Activated CD4-positive, alpha-beta T cell treated with anti-CD3 and anti-CD28 coated beads, Interleukin-2, amount 10 ng/mL, durations not matched to agents 24 days and 14 days (primary cell): Measurements from ENCODE around the gene GCK. TPM values are rescaled to one million over a fixed set of nuclear protein-coding genes. Genes with fewer than 3 reads are reported as not detected.

Source experiments
- DNase-seq: peaks from one replicate; pipeline ENCODE4 v3.0.0; 2022
- H3K27ac Mint-ChIP-seq: one replicate; pipeline ENCODE4 v1.8.0; 2022; ENCODE audit warnings: mild to moderate bottlenecking, mixed read lengths
- H3K27me3 Mint-ChIP-seq: one replicate; pipeline ENCODE4 v1.8.0; 2022; ENCODE audit warnings: mixed read lengths
- H3K36me3 Mint-ChIP-seq: one replicate; pipeline ENCODE4 v1.8.0; 2022; ENCODE audit warnings: low read depth, mild to moderate bottlenecking, mixed read lengths
- H3K4me1 Mint-ChIP-seq: one replicate; pipeline ENCODE4 v1.8.0; 2021; ENCODE audit warnings: mixed read lengths
- H3K4me3 Mint-ChIP-seq: one replicate; pipeline ENCODE4 v1.8.0; 2022; ENCODE audit warnings: mild to moderate bottlenecking, moderate library complexity, mixed read lengths
- H3K9me3 Mint-ChIP-seq: one replicate; pipeline ENCODE4 v1.8.0; 2021; ENCODE audit warnings: mixed read lengths
- intact Hi-C: fragments of 100-400 bp; cut with micrococcal nuclease; formaldehyde crosslinking; loops from one replicate; pipeline ENCODE4 v1.15.1; 2023
- total RNA-seq: library from RNA; stranded (reverse); gene quantifications from 2 replicates; pipeline ENCODE4 v1.2.3, GENCODE V29; 2022

Gene GCK
- total RNA-seq: 1.7 and 2.0 TPM in 2 replicates

DNA sequence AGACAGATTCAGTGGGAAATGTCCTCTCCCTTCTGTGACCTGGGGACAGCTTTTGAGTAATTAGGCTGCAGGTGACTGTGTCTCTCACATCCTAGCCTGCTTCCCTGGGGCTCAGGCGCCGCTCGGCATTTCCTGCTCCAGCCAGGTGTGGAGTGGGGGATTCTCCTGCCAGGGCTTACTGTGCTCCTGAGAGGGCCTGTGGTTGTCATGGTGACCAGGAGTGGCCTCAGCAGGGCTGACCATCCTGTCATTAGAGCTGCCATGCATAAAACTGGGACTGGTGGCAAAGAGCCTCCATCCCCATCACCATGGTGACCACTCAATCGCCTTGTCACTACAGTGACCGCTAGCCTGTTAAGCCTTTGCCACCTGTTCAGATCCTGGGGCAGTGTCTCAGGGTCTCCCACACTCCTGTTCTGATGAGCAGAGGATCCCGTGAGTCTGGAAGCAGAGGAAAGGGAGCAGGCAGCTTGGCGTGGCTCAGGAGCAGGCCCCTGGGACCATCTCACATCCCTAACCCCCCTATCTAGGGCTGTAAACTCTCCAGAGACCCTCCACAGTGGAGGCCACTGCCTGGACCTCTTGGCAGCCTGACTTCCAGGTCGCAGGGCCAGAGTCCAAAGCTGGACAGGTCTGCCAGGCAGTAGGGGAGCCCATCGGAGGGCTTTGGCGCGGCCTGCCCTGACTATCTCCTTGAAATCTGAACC, at the start of gene GCK:
Gene GCK, minus strand, starts transcription at position 154 of the 707 bp plus-strand sequence. CDS start 486 bp downstream, outside the sequence.
- intact Hi-C loops: no loop called here
- H3K4me3 Mint-ChIP-seq: no peak within 1 kb of the TSS
- H3K4me1 Mint-ChIP-seq: peaks cover 6% of the 10 kb centered on the region
- H3K36me3 Mint-ChIP-seq: no peaks in the 10 kb centered on the region
- peaks cover 2% of the 10 kb centered on the region for H3K27me3 Mint-ChIP-seq
- no peaks in the 10 kb centered on the region for H3K9me3 Mint-ChIP-seq
- no peak for DNase-seq
- H3K27ac Mint-ChIP-seq: no peak within 1 kb of the TSS

DNA sequence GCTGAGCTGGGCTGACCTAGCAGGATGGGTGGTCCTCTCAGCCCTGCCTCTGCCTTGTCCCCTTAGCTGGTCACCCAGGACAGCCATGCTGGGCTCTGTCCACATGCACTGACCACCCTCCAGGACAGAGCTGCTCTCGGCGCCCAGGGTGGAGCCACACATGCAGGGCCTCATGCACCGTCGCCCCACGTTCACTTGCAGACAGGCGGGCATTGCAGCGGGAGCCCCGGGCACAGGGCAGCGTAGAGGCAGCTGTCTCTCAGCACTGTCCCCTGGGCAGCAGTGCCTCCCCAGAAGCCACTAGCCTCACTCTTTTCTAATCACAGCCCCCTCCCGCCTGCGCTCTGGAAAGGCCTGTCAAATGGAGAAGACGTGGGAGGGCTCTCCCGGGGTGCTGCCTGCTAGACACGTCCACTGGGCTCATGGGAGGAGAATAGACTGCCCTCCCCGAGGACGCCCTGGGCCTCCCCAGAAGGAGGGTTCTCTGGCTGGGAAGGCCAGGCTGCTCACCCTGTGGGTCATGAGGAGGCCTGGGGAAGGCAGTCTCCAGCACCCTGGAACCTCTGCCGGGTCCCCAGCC, 49.0 kb upstream of the GCK start:
- H3K27me3 Mint-ChIP-seq: no peaks in the 10 kb centered on the region
- no peak overlapping the region for H3K27ac Mint-ChIP-seq
- H3K9me3 Mint-ChIP-seq: no peaks in the 10 kb centered on the region
- H3K4me1 Mint-ChIP-seq: peaks cover 4% of the 10 kb centered on the region
- no peaks in the 10 kb centered on the region for H3K36me3 Mint-ChIP-seq
- intact Hi-C loops: no loop called here
- H3K4me3 Mint-ChIP-seq: no peak overlapping the region
- no peak for DNase-seq

DNA sequence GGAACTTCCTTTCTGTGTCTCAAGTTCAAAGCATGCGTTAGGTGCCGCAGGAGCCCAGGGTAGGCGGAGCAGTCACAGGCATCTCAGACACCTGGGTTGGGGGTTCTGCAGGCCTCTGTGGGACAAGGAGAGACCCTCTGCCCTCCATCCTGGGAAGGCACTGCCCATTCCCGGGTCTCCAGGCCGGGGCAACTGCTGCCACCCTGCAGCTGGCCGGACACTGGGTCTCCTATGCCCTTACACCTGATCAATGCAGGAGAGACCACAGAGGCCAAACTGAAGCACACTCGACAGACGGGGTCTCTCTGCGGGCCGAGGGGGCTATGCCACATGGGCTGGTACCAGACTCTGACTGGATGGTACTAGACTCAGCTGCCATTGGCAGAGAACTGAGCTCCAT, 48.5 kb upstream of the GCK start:
- H3K4me3 Mint-ChIP-seq: no peak overlapping the region
- H3K27me3 Mint-ChIP-seq: no peaks in the 10 kb centered on the region
- H3K4me1 Mint-ChIP-seq: peaks cover 4% of the 10 kb centered on the region
- DNase-seq: no peak
- intact Hi-C loops: no loop called here
- no peaks in the 10 kb centered on the region for H3K9me3 Mint-ChIP-seq
- no peak overlapping the region for H3K27ac Mint-ChIP-seq
- H3K36me3 Mint-ChIP-seq: no peaks in the 10 kb centered on the region

DNA sequence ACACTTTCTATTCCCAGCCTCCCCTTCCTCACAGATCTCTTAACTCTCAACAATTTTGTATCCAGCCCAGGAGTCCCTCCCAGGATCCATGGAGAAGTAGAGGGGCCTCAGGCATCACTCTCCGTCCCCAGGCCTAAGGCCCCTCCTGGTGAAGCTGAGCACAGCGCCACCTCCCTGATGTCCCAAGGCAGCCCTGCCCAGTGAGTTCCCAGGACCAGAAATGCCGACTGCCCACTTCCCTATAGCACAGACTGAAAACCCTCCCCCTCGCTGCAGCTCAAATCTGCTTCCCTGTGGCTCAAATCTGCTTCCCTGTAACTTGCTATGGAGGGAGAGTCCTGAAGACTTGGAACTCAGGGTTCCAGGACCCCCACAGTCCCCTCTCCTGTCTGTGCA, 47.1 kb upstream of the GCK start:
- intact Hi-C loops: no loop called here
- Mint-ChIP-seq H3K36me3 (no peaks in the 10 kb centered on the region), H3K27ac (no peak overlapping the region), H3K27me3 (no peaks in the 10 kb centered on the region), H3K4me3 (no peak overlapping the region), H3K9me3 (no peaks in the 10 kb centered on the region), H3K4me1 (peaks cover 4% of the 10 kb centered on the region)
- DNase-seq: no peak

DNA sequence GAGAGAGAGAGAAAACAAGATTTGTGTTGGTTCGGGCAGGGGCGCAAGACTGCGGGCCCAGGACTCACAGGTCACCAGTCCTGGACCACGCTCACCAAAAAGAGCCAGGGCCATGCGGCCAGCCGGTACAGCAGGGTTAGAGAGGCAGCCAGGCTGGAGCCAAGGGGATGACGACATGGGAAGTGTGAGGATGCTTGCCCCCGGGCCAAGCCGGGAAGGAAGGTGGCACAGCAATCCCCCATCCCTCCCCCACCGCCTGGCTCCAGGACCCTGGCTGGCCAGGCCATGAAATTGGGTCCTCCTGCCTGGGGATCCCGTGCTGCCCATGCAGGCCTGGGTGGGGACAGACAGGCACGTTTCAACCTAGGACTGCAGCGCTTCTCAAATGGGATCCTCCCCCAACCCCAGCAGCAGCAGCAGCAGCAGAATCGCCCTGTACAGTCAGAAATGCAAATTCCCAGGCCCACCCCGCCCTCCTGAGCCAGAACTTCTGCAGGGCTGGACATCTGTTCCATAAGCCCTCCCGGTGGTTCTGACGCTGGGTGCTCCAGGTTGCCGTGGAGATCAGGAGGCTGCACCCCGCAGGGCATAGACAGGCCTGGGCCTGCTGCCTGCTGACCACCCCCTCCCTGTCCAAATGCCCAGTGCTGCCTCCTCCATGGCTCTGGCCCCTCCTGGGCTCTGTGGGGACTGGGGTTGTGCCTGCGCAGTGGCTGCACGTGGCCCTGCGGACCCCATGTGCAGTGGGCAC, 46.5 kb upstream of the GCK start:
- Mint-ChIP-seq H3K27ac (no peak overlapping the region), H3K9me3 (no peaks in the 10 kb centered on the region), H3K4me3 (no peak overlapping the region), H3K27me3 (no peaks in the 10 kb centered on the region), H3K4me1 (peaks cover under 1% of the 10 kb centered on the region), H3K36me3 (no peaks in the 10 kb centered on the region)
- DNase-seq: no peak
- intact Hi-C loops: no loop called here

DNA sequence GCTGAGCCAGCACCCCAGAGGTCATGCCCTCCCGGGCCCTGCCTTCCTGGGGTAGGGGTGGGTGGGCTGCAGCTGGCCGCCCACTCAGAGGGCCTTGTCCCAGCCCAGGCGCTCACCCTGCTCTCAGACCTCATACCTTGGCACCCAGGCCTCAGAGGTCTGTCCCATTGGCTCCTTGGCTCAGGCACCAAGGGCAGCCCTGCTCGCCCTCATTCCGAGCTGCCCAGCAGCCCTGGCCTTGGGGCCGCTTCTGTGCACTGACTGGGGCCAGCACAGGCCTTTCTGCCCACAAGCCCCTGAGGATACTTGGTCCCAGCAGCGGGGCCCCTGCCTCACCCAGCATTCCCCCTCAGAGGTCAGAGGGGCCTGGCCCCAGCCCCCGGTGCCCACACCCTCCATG, 45.8 kb upstream of the GCK start:
- intact Hi-C loops: no loop called here
- H3K4me1 Mint-ChIP-seq: no peaks in the 10 kb centered on the region
- no peaks in the 10 kb centered on the region for H3K9me3 Mint-ChIP-seq
- H3K27ac Mint-ChIP-seq: no peak overlapping the region
- H3K27me3 Mint-ChIP-seq: no peaks in the 10 kb centered on the region
- no peak overlapping the region for H3K4me3 Mint-ChIP-seq
- H3K36me3 Mint-ChIP-seq: no peaks in the 10 kb centered on the region
- DNase-seq: no peak

DNA sequence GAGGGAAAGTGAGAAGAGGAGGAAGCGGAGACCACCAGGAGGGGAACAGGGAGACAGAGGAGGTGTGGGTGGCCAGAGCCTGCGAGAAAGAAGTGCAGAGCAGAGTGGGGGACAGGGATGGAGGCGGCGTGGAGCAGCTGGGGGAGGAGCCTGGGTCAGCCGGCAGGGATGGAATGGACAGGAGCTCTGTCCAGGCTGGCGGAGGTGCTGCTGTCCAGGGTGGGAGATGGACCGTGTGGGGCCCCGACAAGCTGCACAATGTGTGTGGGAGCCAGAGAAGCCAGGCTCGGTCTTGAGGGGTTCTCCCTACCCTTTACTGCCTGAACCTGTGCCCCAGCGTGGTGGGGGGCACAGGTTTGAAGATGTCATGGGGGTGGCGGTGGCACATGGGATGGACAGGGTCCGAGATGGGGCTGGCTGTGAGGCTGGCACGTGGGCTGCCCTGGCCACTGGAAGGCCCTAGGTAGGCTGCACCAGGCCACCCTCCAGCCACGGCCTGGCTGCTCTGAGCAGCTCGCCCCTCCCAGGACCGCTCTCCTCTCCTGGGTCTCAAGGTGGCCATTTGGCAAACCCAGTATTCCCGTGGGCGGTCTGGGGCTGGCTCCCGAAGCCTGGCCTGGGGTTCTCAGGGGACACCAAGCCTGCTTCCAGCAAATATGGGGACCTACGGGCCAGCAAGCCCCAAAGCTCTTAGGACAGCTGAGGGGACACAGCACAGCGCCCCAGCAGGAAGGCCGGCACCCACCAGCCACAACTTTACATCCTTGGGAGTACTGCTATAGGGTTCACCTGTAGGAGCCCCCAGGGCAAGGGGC, 43.9 kb upstream of the GCK start:
- H3K36me3 Mint-ChIP-seq: no peaks in the 10 kb centered on the region
- no peaks in the 10 kb centered on the region for H3K27me3 Mint-ChIP-seq
- H3K27ac Mint-ChIP-seq: no peak overlapping the region
- no peaks in the 10 kb centered on the region for H3K9me3 Mint-ChIP-seq
- no peaks in the 10 kb centered on the region for H3K4me1 Mint-ChIP-seq
- intact Hi-C loops: no loop called here
- no peak overlapping the region for H3K4me3 Mint-ChIP-seq
- DNase-seq: no peak

DNA sequence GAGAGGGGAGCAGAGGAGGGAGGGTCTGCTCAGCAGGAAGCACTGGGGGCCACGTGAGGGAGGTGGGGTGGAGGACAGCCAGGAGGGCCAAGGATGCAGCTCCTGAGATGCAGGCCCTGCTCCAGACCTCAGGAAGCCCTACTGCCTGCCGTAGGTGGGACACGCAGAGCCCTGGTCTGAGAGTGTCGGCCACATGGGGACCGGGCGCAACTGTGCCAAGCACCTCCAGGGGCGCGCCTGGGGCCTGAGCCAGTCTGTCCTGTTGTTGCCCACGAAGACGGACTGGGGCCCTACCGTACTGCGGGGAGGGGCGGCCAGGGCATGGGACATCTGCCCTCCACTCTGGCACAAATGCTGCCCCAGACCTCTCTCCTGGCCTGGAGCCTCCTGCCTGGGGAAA, 43.2 kb upstream of the GCK start:
- Mint-ChIP-seq H3K4me1 (no peaks in the 10 kb centered on the region), H3K27me3 (no peaks in the 10 kb centered on the region), H3K9me3 (no peaks in the 10 kb centered on the region), H3K27ac (no peak overlapping the region), H3K4me3 (no peak overlapping the region), H3K36me3 (no peaks in the 10 kb centered on the region)
- no peak for DNase-seq
- intact Hi-C loops: no loop called here

DNA sequence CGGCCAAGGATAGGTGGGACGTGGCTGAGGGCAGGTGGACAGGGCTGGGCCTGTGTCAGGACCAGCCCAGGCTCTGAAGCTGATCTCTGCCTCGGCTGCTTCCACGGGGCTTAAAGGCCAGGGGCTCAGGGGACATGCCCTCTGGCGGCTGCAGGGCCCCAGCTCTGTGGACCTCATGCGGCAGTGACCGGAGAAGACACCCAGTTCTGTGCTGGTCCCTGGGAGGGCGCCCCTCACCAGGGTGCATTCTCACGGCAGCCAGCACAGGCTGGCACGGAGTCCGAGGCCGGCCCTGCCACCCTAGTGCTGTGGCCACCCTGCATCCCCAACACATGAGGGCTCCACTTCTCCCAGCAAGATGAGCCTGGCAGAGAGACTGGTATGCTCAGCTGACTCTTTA, 41.8 kb upstream of the GCK start:
- Mint-ChIP-seq H3K27ac (no peak overlapping the region), H3K27me3 (no peaks in the 10 kb centered on the region)
- intact Hi-C loops: no loop called here

DNA sequence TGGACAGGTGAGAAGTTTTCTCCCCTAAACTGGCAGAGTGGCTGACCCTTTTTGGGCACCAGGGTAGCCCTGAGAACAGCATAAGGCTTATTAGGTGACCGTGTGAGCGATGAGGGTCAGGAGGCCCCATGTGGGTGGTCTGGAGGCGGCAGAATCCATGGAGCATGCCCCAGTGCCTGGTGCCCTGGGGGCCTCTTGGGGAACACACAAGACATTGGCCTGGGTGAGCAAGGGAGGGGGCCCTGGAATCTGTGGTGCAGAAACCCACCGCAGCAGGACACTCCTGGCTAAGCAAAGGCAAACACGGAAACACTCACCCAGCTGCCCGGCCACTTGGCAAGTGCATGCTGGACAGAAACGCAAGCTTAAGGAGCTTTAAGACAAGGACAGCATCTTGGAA, 41.0 kb upstream of the GCK start:
- H3K4me3 Mint-ChIP-seq: no peak overlapping the region
- no peaks in the 10 kb centered on the region for H3K36me3 Mint-ChIP-seq
- DNase-seq: no peak
- H3K9me3 Mint-ChIP-seq: no peaks in the 10 kb centered on the region
- H3K27ac Mint-ChIP-seq: no peak overlapping the region
- intact Hi-C loops: no loop called here
- H3K4me1 Mint-ChIP-seq: no peaks in the 10 kb centered on the region
- no peaks in the 10 kb centered on the region for H3K27me3 Mint-ChIP-seq

More for the DNA sequence above, 41.8 kb upstream of the GCK start:
- Mint-ChIP-seq H3K4me3 (no peak overlapping the region), H3K9me3 (no peaks in the 10 kb centered on the region), H3K36me3 (no peaks in the 10 kb centered on the region), H3K4me1 (no peaks in the 10 kb centered on the region)
- no peak for DNase-seq

DNA sequence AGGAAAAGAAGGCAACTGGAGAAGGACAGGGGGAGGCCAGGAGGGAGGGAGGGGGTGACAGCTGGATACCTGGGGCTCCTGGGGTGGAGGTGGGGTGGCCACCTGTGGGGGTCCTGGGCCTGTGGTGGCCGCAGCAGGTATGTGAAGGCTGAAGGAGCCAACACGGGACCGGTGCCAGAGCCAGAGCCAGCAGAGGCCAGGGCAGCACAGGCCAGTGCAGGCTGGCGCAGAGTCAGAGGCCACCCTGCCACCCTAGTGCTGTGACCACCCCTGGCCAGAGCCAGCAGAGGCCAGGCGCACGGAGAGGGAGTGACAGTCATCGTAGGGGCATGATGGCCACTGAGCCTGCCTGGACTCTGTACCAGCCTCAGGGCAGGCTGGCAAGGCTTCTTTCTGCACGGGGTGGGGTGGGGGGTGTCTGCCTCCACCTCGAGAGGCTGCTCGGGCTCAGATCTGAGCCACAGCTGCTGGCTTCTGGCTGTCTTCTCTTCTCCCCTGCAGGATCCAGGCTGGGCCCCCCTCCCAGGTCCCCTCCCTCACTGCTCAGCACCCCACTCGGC, 40.4 kb upstream of the GCK start:
- no peaks in the 10 kb centered on the region for H3K4me1 Mint-ChIP-seq
- H3K9me3 Mint-ChIP-seq: no peaks in the 10 kb centered on the region
- no peak overlapping the region for H3K27ac Mint-ChIP-seq
- no peak overlapping the region for H3K4me3 Mint-ChIP-seq
- DNase-seq: no peak
- intact Hi-C loops: no loop called here
- H3K36me3 Mint-ChIP-seq: no peaks in the 10 kb centered on the region
- H3K27me3 Mint-ChIP-seq: no peaks in the 10 kb centered on the region

DNA sequence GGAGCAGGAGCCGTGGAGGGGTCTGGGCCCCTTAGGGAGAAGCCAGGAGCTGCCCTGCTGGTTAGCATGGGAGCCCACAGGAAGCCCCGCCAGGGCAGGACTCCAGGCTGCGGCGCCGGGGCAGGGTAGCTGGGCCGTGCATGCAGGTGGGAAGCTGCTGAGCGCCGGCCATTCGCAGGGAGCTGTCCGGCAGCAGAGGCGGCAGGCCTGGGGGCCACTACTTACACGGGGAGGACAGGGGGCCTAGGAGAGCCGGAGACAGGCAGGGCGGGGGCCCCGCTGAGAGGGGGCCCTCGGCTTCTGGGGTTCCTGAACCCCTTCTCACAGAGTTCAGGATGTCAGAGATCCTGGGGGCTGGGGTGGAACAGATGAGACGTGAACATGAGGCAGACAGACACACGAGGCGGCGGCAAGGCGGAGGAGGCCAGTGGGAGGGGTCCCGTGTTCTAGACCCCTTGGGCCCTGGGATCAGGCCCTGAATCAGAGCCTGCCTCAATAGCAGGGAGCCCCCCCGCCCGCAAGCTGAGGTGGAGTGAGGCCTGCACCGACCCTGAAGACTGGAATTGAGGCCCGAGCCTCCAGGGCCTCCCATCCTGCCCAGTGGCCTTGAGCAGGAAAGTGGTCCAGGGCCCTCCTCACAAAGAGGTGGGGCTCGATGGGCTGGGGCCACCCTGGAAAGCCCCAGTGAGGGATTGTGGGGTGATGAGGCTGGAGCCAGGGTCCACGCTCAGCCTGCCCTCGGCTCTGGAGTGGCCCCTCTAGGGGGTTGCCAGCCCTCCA, 39.5 kb upstream of the GCK start:
- no peak for DNase-seq
- no peak overlapping the region for H3K27ac Mint-ChIP-seq
- intact Hi-C loops: no loop called here
- H3K9me3 Mint-ChIP-seq: no peaks in the 10 kb centered on the region
- no peak overlapping the region for H3K4me3 Mint-ChIP-seq
- H3K4me1 Mint-ChIP-seq: no peaks in the 10 kb centered on the region
- no peaks in the 10 kb centered on the region for H3K36me3 Mint-ChIP-seq
- no peaks in the 10 kb centered on the region for H3K27me3 Mint-ChIP-seq

DNA sequence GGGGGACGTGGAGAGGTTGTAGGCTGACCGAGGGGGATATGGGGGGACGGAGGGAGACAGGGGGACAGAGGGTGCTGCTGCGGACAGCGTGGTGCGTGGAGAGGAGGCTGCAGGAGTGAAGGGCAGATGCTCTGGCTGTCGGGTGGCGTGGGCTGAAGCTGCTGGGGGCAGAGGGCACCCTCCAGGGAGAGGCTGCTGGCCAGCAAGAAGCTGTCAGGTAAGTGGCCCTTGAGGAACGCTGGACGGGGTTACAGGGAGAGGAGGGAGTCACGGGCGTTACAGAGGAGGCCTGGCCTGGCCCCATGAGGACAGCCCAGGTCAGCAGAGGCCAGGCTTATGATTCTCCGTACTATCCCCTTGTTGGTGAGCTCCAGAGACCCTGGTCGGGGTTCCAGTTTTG, 38.7 kb upstream of the GCK start:
- intact Hi-C loops: no loop called here
- no peaks in the 10 kb centered on the region for H3K36me3 Mint-ChIP-seq
- no peak for DNase-seq
- H3K27ac Mint-ChIP-seq: no peak overlapping the region
- no peaks in the 10 kb centered on the region for H3K9me3 Mint-ChIP-seq
- H3K4me1 Mint-ChIP-seq: no peaks in the 10 kb centered on the region
- H3K27me3 Mint-ChIP-seq: no peaks in the 10 kb centered on the region
- no peak overlapping the region for H3K4me3 Mint-ChIP-seq
